ENCODE data around the gene SARDH. TPM values are rescaled to one million over a fixed set of nuclear protein-coding genes. Genes with fewer than 3 reads are reported as not detected.
"Not testable (repeated sequence)": the region's sequence is repeated elsewhere in the genome, so short reads cannot be mapped to it uniquely, and the experiment has no call there.

The SARDH gene
- total RNA-seq, 1 donor from 2014 or later = 0.20 TPM

DNA sequence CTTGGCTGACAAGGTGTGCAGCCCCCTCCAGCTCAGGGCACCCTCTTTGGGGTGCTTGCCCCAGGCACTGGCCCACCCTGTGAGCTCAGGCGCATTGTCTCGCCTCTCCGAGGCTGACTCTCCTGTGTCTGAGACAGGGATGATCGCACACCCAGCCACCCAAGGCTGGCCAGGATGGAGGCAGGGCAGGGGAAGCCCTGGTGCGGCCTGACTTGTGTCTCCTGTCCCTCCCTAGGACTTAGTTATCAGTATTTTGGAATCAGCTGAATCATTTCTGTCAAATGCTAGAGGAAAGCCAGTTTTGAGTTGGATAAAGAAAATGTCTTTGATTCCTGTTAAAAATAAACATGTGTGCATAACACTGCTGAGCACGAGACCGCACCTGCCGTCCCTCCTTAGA, 104.5 kb downstream of the SARDH start:
- no peak for DNase-seq (ENCODE audit: low read depth, low spot score)

DNA sequence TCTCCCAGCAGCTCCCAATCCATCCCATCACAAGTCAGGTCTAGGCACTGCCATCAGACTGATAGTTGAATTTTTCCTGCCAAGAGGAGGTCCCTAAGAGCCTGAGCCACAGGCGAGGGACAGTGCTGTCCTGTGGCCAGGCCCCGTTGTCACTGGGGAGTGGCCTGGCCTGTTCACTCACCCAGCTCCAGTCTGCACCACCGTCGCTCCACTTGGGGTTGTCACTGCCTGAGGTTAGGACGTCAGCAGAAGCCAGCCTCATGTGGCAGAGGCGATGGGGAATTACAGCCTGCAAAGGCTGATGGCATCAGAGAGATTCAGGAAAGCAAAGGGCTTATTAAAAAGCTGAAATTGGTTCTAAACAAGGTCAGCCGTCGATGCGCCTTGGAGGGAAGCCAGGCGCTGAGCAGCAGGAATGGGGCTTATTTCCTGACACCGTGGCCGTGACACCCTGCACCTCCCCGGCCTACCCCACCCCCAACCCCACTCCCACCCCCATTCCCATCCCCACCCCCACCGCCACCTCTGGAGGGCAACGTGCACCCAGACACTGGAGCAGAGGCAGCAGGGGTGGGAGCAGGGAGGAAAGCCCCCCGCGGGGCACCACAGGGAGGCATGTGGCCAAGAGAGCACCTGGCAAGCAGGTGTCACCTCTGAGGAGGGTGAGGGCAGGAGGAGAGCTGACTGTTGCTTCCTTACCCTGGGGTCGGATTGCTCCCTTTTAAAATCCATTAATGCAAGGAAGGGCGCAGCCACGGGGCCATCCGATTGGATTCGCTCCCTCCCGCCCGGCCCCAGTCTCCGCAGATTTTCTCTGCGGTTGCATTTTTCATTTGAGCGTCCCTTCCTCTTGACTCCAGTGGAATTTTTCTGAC, 105.1 kb downstream of the SARDH start:
- DNase-seq (ENCODE audit: low read depth, low spot score) = no peak

DNA sequence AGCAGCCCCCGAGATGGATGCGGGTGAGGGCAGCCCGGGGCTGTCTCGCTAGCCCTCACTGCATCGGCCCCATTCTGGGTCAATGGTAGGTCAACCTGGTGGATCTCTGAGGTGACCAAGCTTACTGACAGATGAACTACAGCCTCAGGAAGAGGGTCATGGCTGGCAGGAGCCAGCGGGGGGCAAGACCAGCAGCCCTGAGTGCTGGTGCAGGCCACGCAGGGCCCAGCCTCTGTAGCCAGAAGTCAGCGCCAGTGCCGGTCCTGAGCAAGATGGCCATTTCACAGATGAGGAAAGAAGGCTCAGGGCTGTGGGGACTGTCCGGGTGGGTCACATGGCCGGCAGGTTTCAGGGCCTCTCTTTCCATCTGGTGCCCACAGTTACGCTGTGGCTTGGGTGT, 107.0 kb downstream of the SARDH start:
- no peak for DNase-seq (ENCODE audit: low read depth, low spot score)

DNA sequence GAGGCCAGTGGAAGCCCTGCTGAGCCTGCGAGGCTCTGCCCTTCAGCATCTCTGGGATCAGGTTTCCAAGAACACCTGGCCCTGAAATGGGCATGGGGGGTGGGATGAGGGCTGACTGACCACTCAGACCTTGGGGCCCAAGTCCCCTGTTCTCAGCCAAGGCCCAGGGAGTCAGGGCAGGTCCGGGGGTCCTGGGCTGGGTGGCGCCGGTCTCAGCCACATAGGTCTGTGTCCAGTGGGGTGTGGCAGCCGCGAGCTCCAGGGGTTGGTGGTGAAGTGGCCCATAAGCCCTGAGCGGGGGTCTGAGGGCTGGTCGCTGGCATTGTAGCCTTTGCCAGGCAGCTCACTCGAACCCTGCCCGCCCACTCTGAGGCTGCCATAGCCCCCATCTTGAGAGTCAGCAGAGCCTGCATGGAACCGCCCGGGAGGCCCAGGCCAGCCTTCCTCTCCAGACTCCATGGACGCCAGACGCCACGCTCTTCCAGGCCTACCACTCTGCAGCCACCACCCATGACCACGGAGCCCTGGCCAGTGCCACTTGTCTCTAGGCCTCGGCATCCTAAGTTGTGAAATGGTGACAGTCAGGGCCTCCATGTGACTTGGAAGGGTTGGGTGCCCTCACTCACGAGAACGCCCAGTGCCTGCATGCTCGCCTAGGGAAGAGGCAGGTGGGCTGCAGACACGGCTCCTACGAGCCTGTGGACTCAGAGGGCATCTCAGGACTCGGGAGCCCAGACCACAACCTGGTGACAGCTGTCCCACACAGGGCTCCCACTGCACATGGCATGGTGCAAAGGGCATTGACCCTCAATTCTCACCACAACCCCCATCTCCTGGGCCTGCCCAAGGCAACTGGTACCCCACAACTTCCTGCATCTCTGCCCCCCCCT, 108.7 kb downstream of the SARDH start:
- DNase-seq (ENCODE audit: low read depth, low spot score) = no peak

DNA sequence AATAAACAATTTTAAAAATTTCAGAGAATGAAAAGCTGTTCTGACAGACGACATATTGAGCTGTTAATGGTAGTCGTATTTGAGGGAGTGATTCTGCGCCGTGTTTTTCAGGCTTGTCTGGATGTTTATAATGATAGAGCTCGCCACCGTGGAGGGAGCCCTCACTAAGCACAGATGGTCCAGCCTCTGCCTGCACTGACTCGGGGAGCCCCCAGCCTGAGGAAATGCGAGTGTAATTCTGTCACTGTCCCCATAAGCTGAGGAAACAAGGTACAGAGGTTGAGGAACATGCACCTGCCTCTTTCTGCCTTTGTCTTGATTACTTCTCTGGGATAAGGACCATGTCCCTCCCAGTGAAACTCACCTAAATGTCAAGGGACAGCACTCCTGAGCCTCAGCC, 109.4 kb downstream of the SARDH start:
- no peak for DNase-seq (ENCODE audit: low read depth, low spot score)

DNA sequence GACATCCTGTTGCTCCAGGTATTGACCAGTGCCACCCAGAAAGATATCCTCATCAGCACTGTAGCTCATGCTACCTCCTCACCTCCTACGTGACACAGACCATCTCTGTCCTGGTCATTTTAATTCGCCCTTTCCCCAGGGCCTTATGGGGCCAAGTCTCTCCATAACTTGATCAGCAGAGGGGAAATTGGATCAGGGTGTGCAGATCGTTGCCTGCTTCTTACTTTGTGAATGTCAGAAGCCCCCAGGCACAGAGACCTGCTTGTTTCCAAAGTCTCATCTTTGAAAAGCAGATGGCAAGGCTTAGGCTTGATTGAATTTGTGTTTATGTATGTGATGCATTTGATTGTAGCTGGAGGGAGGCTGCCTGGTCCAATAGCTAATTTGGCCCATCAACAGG, 110.8 kb downstream of the SARDH start:
- DNase-seq (ENCODE audit: low read depth, low spot score) = no peak

DNA sequence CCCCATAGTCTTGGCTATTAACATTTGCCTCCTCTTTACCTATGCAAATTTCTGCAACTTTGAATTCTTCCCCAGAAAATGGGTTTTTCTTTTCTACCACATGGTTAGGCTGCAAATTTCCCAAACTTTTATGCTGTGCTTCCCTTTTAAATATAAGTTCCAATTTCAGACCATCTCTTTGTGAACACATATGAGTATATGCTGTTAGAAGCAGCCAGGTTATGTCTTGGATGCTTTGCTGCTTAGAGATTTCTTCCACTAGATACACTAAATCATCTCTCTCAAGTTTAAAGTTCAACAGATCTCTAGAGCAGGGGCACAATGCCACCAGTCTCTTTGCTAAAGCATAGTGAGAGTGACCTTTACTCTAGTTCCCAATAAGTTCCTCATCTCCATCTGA, 112.1 kb downstream of the SARDH start:
- DNase-seq (ENCODE audit: low read depth, low spot score) = not testable (repeated sequence)

DNA sequence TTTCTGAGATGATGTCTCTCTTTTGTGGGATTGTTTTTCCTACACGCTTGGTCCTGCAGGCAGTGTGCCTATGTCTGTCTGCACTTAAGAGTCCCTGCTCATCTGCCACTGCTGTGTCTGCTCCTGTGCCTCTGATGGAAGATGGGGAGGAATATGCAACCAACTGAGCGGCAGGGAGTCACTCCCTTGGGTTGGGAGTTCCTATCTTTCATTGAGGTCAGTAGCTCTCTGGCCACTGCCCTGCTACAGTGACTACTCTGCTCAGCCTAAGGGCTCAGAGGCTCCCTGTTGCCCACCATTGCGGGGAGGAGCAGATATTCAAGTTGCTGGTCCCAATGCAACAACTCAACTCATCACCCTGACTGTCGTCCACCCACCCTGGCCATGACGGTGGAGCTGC, 115.6 kb downstream of the SARDH start:
- no peak for DNase-seq (ENCODE audit: low read depth, low spot score)

DNA sequence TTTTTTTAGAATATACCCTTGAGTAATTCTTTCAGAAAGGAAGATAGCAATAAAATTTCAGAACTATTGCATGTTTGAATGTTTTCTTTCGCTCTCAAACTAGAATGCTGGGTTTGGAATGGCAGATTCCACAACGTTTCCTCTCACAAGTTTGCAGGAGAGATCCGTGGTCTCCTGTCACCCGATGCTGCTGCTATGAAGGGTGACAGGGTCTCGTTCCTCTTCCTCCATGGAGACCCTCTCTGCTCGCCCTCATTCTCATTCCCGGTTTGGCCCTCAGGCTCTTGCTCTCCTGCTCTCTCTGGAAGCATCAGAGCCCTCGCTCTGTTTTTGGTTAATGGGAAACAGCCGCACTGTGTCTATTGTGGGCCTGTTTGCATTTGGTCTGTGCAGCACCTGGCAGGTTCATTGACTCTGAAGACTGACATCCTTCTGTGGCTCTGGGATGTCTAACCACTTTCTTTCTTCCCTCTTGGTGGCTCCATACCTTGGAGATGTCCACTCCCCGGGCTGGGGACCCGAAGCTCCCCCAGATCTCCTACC, 116.4 kb downstream of the SARDH start:
- DNase-seq (ENCODE audit: low read depth, low spot score) = no peak

DNA sequence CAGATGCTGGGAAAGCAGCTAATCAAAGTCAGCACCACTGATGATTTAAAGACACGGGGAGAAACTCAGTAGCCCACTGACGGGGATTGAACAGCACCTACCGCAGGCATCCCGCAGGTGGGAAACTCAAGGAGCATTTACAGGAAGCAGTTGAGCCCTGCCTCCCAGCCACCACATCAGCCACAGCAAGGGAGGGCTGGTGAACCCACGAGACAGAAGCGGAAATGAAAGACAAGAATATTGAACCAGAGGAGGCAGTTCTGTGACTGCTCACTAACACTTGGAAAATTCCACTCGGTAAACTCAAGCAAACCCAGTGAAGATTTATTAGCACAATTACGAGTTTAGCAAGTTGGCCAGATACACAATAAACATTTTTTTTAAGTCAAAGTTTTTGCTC, 118.4 kb downstream of the SARDH start:
- DNase-seq (ENCODE audit: low read depth, low spot score) = no peak

DNA sequence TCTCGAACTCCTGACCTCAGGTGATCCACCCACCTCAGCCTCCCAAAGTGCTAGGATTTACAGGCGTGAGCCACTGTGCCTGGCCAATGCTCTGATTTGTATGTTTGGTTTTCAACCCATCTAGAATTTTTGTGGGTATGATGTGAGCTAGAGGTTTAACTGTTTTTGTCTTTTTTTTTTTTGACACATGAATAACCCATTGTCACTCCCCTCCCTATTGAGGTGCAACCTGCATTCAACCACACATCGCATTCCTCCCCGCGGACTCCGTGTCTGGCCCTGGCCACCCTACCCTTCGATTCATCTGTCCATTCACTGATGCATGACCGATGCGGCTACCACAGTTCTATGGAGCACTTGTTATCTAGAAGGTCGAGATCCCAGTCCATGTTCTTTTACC, 119.4 kb downstream of the SARDH start:
- DNase-seq (ENCODE audit: low read depth, low spot score) = no peak

DNA sequence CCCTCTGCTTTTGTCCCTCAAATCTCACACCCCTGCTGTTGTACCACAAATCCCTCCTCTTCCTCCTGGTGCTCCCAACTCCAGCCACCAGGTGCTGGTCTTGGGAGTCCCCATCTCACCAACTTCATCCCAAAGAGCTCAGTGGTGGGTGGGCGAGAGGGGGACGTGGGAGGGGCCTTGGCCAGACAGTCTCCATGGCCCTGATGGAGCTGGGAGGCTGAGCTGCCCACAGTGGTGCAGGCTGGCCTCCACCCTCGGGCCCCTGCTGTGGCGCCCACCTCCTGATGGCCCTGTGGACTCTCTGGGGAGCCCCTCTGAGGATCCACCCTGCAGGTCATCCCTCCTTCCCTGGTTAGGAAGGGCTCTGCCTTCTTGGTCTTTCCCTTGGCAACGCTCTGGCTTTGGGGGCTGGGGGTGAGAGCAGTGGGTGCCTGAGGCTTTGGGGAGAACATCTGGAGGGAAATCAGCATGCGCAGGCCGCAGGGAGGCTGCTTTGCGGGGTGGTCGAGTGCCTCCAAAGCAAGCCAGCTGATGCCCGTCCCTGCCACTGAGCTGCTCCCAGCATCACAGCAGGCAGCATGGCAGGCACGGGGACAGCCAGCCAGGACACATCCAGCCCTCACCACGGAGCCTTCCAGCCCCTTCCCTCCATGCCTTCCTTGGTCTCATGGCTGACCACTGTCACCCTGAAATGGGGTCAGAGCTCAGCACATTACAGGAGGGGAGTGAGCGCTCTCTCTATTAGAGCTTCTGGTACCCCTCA, 121.3 kb downstream of the SARDH start:
- DNase-seq (ENCODE audit: low read depth, low spot score) = no peak

DNA sequence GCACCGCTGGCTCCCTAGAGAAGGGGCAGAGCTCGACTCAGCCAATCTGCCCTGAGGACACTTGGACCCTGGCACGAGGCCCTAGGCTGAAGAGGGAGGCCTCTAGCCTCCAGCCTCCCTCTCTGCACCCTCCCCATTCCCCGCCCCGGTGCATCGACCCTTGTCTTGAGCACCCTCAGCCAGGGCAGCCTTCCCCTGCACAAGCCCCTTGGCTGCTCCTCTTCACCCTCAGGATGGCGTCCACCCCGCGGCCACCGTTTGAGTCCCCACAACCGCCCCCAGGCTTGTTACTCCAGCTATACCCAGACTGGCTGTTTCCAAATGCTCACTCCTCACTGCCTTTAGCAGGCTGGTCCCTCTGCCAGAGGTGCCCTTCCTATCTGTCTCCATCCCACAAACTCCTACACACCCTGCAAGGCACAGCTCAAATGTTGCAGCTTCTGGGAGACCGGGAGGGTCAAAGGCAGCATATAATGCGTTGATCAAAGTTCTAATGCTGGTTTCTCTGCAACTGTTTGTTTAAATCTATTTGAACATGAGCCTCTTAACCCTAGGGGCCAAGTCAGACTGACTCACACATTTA, 122.5 kb downstream of the SARDH start:
- DNase-seq (ENCODE audit: low read depth, low spot score) = no peak

DNA sequence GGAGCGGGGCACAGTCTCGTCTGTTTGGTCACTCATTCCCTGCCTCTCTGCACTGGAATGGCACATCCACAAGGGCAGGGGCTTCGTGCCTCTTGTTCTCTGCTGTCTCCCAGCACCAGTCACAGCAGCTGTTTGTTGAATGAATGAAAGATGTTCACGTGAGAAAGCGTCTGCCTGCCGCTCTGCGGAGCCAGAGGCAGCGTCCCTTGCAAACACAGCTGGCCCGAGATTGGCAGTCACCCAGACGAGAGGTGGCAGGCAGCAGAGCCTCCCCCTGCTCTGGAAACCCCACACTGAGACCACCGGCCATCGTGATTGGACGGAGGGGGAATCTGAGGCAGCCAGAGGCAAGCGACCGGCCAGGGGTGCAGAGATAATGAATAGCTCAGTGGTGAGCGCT, 123.0 kb downstream of the SARDH start:
- no peak for DNase-seq (ENCODE audit: low read depth, low spot score)

DNA sequence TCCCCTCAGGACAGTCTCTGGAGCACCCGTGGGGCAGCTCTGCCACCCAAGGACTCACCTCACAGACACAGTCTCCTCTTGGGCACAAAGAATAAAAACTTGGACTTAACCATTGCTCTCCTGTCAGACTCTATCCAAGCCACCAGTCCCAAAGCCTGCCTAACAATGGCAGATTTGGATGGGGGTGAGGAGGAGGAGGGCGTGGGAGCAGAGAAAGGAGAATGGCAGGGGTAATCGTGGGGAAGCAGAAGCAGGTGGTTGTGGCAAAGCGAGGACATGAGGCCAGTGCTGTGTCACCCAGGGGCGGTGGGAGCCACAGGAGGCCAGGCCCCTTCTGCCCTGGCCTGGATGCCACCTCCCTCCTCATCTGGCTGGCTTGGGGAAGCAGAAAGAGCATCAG, 123.5 kb downstream of the SARDH start:
- no peak for DNase-seq (ENCODE audit: low read depth, low spot score)

DNA sequence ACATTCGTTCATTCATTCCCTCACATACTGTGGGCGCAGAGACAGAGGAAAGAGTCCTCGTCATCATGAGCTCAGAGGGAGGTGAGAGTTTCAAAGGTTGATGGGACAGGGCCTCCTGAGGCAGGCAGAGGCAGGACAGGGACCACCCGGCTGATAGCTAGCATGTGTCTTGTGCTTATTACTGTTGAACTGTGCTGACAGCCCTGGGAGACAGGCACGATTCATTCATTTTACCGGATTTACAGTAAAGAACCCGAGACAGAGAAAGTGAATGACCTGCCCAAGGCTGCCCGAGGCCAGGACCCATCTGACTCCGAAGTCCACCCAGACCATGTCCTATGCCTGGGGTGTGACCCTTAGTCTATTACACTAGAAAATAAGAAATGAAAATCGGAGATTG, 124.1 kb downstream of the SARDH start:
- DNase-seq (ENCODE audit: low read depth, low spot score) = no peak

Other genes starting within 250 kb of the SARDH start
- gene MYMK, start 213.4 kb downstream of the SARDH start, total RNA-seq = not detected in 2 replicates
- not detected in 2 replicates for gene ADAMTSL2, start 203.6 kb downstream of the SARDH start, total RNA-seq
- gene FAM163B, start 129.0 kb downstream of the SARDH start, total RNA-seq = not detected in 2 replicates
- gene DBH, start 102.0 kb downstream of the SARDH start, total RNA-seq = not detected in 2 replicates